Measurements from ENCODE around the gene ITGB5. TPM values are rescaled to one million over a fixed set of nuclear protein-coding genes. Genes with fewer than 3 reads are reported as not detected.
"Not testable (repeated sequence)": the region's sequence is repeated elsewhere in the genome, so short reads cannot be mapped to it uniquely, and the experiment has no call there.

ITGB5 gene
- total RNA-seq, 1 donor from 2014 or later, result 57.7 TPM

DNA sequence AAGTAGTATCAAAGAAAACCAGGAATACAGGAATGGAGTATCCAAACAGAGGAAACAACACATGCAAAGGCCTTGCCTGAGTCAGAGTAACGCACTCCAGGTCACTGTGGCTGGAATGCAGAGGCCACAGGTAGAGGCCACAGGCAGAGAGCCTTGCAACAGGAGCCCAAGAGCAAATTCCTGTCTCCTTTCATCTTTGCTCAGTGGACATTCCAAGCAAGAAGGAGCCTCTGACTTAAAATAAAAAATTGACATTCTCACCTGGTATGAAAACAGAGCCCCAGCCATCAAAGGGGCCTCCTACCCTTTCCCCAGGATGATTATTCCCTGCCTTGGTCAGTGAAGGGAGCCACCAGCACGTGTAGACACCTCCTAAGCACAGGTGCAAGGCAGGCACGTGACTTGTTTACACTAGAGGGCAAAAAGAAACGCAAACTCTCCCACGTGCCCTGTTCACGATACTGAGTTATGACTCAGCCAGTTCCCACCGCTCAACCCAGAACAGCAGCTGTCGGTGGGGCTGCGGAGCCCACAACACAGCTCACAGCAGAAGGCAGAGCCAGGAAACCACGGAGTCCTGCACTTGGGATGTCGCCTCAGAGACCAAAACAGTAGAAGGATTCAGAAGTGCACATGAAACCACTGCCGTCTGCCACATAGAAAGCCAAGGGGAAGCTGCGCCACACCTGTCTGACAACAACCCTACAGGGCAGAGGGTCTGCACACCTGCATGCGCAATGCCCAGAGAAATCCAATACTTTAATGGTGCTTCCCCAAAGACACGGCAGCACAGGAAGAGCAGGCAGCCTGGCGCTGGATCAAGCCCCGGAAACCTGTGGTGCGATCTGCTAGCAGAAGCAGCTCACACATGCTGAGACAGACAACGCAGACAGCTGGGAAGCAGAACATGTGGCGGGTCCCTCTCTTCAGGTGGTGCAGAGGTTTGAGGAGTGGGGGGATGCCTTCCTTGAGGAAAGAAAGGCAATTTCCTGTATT, 52.1 kb downstream of the ITGB5 start:
- DNase-seq (ENCODE audit: low spot score), result peak; percentile 64

DNA sequence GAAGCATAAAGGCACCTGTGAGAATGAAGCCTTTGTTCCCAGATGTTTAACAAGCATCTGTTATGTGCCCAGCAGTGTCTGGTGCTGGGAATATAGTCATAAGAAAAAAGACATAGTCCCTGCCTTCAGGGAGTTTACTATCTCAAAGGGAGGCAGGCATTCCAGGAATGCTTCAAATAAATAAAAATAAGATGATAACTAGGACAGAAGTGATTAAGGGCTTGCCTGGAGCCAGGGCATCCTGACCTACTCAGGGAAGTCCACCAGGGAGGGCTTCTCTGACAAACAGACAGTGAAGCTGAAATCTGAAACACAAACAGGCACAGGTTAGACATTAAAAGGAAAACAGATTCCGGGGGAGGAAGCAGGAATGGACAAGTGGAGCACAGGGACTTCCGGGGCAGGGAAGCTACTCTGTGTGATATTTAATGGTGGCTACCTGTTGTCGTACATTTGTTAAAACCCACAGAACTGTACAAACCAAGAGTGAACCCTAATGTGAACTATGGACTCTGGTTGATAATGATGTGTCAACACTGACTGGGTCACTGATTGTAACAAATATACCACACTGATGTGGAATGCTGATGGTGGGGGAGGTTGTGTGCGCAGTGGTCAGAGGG, 53.3 kb downstream of the ITGB5 start:
- peak; percentile 28 for DNase-seq (ENCODE audit: low spot score)

DNA sequence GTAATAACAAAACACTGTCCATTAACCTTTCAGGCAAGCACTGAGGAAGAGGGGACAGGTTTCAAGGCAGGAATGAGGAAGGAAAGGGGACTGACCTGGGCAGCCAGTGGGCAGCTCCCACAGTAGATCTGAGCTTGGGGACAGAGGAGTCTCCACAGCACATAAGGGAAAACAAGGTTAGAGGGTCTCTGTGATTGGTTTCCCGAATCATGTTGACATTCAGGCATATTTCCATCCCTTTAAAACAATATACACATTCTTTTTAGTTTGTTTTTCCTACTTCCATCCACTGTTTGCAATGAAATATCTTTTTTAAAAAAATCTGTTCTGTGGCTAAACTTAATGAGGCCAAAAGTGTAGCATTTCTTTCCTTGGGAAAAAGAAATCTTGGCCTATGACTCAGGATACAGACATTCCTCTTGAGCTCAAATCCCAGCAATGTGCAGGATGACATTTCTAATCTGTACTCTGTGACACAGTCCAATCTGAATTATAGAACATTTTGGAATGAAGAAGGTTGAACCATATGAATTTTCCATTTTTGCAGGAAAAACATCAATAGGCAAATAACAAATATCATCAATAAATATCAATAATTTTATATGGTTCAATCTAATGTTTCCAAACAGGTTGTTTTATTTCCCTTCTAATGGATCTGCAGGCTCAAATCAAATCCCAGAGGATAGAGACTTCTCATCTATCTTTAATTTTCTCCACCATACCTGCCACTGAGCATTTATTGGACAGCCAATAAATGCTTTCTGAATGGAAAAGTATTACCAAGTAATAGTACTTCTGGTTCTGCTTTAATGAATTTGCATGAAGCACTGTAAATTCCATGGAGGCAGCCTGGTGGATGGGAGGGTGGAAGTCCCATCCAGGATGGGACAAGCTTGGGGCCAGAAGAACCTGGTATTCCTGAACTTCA, 54.1 kb downstream of the ITGB5 start:
- no peak for DNase-seq (ENCODE audit: low spot score)

DNA sequence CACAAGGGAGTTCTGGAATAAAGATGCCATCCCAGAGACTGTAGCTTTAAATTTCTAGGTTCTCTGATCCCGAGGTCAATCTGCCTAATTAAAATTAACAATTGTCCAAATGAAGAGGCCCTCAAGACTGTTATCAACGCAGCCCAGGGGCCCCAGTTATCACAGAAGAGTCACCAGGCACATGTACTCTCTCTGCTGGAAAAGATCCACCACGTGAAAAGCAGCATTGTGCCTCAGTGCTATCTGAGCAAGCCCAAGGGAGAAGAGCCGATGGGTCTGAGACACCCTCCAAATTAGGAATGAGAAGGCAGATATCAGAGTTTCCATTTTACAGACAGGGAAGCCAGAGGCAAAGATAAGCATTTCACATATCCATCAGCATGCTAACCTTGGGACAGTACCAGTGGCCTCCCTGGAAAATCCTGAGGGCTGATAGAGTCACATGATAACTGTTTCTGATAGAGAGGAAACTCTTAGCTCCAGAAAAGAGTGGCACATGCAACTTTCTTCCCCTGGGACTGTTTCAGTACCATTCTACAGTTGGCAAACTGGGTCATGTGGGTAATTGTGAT, 55.5 kb downstream of the ITGB5 start:
- DNase-seq (ENCODE audit: low spot score), result no peak

DNA sequence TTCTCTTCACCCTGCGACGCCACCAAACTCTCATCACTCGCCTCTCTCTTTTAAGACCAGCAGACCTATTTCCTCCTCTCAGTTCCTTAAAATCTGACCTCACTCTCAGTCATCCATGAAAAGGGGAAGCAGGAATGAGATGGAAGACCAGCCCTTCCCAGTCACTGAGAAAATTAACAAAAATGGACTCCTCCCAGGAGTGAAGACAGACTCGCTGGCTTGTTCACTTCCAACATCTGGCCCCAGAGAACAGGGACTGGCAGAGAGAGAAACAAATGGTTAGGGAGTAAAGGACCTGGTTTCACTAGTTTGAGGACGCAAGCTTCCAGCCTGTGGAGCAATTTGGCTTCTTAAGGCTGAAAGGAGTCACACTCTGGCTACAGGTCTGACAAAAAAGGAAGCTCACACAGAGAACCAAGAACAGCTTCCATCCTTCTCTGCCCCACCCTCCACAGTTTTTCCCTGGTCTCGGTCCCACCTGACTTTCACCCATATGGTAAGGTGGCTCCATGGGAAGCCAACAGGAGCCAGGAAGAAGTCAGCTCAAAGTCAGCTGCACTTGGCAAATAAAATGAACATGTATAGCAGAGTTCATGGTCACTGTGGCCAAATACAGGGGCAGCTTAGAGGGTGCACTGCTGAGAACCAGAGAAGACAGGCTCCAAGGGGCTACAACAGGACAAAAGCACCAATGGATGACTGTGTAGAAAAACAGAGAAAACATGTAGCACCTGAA, 57.2 kb downstream of the ITGB5 start:
- DNase-seq (ENCODE audit: low spot score), result no peak

DNA sequence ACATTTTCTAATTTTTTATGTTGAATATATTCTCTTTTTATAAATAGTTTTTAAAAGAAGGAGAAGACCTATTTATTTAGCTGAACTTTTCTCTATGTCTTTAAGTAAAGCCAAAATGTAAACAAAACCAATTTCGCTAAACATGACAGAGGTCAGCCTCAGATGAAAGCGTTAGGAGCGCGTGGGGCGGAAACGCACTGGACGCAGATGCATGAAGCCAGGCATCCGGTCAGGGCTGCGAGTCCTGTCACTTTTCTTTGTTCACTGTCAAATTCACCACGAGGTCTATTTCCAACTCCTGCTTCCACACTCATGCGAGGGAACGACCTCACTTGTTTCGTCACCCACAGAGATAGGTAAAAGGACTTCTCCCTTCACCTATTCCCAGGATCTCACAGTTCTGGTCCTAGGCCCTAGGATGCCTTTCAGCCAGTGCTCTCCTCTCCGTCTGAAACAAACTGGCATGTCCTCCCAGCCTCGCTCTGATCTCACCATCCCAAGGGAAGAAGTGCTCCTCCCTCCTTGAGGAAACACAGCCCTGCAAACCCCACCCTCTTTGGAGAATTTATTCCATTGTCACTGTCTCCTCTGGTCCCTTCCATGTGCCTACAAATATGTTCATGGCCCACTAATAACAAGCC, 57.9 kb downstream of the ITGB5 start:
- no peak for DNase-seq (ENCODE audit: low spot score)

DNA sequence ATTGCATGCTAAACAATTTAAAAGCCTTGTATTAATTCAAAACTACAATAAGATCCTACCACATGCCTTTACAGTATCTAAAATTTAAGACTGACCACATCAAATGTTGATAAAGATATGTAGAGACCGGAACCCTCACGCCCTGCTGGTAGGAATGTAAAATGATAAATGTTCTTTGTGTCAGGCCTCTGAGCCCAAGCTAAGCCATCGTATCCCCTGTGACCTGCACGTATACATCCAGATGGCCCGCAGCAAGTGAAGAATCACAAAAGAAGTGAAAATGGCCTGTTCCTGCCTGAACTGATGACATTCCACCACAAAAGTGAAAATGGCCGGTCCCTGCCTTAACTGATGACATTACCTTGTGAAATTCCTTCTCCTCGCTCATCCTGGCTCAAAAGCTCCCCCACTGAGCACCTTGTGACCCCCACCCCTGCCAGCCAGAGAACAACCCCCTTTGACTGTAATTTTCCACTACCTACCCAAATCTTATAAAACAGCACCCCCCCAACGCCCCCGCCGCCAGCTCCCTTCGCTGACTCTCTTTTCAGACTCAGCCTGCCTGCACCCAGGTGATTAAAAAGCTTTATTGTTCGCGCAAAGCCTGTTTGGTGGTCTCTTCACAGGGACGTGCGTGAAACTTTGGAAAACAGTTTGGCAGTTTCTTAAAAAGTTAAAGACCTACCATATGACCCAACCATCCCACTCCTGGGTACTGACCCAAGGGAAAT, 59.5 kb downstream of the ITGB5 start:
- DNase-seq (ENCODE audit: low spot score), result not testable (repeated sequence)

DNA sequence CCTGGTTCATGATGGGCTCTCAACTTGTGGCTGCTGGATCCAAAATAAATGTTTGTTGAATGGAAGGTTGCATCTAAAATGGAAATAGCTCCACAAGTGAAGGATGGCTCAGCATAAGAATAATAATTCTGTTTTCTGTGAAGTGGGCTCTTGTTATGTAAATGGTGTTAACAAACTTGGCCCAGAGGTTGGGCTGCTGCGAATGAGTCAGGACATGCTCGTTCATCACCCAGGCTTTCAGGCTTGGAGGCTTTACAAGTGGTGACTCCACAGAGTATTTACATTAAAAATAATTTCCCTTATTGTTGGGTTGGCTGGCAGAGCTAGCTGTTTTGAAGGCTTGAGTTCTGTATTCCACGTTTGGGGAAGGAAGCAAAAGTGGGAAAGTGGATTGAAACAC, 60.5 kb downstream of the ITGB5 start:
- DNase-seq (ENCODE audit: low spot score), result no peak

DNA sequence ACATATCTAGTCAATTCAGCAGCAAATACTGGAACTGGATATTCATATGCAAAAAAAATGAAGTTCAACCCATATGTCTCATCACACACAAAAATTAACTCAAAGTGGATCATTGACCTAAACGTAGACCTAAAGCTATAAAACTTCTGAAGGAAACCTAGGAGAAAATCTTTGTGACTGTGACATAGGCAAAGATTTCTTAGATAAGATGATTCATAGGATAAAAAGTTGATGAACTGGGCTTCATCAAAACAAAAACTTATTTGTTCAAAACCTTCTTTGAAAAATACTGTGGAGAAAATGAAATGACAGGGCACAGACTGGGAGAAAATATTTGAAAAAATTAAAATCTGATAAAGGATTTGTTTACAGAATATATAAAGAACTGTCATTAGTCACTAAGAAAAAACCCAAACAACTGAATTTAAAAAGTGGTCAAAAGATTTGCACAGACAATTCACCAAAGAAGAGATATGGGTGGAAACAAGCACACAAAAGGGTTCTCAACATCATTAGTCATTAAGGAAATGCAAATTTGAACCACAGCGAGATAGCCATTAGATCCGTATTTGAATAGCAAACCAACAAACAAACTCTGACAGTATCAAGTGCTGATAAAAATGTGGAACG, 62.8 kb downstream of the ITGB5 start:
- no peak for DNase-seq (ENCODE audit: low spot score)

DNA sequence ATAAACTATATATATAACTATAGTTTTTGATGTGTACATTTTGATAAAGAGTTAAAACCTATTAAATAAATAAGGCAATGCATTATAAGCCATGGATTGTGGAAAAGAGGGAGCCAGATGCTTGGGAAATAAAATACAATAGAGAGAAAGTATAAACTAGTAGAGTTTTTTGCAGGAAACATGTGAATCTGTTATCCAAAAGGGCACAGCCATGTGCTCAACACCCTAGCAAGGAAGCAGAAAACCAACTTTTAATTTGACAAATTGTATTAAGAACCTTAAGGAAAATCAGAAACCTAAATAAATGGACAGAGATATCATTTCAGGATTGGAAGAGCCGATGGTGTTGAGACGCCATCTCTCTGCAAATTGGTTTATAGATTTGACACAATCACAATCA, 63.5 kb downstream of the ITGB5 start:
- no peak for DNase-seq (ENCODE audit: low spot score)

DNA sequence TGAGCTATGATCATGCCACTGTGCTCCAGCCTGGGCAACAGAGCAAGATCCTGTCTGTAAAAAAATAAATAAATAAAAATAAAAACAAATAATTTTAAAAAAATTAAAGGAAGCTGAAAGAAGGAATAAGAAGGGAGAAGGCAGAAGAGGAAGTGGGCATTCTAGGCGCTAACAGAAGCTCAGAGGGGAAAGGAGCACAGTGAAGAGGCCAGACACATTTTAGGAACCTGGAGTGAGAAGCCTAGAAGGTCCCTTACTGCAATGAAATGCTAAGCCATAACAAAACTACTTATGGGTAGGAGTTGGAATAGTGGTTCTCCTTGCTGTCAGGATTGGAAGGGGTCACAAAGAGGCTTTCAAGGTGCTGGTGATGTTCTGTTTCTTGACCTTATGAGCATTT, 64.0 kb downstream of the ITGB5 start:
- DNase-seq (ENCODE audit: low spot score), result no peak

DNA sequence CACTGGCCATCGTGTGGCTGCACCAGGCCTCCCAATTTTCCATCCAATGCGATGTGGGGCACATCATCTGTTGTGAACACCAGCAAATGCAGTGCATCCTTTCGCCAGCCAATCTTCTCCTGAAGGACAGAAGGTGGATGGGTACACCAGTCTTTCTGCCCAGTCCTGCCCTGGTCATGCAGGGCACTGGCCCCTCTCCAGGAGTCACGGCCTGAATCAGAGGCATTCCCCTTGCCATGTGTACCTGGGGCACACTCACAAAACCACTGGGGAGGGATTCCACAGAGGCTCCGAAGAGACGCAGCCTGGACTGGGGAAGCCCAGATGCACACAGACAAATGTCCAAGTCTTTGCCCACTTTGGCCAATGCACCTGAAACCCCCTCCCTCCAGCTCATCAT, 65.8 kb downstream of the ITGB5 start:
- DNase-seq (ENCODE audit: low spot score), result no peak

DNA sequence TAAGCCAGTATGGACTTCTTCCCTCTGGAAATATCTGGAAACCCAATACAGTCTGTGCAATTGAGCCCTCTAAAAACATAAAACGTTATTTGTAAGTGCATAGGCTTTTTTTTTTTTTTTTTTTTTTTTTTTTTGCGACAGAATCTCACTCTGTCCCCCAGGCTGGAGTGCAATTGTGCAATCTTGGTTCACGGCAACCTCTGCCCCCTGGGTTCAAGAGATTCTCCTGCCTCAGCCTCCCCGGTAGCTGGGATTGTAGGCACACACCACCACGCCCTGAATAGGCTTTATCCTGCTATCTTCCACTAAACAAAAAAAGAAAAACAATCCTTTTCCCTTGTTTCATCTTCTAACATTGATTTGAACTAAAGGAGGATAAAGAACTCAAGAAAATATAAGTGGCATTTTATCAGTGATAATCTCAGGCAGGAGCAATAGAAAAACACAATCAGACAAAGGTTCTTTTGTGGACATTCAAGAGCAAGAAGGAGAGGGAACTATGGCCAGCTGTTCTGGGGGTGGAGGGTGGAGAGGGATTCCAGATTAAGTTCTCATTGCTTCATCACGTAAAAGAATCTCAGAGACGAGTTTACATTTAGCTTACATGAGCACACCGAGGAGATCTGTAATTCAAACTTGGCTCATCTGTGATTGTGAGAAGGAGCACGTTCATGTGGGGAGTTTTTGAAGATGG, 68.6 kb downstream of the ITGB5 start:
- DNase-seq (ENCODE audit: low spot score), result no peak

DNA sequence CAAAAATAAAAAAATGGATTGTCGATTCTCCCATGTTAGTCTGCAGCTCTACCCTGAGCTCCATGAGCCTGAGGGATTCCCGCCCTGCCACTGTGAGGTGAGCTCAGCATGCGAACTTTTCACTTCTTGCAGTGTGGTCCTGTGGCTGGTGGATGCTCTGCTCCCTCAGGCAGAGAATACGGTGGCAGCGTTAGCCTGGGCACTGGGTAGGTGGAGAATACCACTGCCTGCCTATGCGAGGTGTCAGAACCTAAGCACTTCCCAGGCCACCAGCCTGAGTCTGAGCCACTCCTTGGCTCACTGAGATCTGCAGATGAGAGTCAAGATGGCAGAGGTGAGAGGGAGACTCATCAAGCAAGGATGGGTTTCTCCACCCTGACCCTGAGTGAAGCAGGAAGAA, 70.1 kb downstream of the ITGB5 start:
- no peak for DNase-seq (ENCODE audit: low spot score)

DNA sequence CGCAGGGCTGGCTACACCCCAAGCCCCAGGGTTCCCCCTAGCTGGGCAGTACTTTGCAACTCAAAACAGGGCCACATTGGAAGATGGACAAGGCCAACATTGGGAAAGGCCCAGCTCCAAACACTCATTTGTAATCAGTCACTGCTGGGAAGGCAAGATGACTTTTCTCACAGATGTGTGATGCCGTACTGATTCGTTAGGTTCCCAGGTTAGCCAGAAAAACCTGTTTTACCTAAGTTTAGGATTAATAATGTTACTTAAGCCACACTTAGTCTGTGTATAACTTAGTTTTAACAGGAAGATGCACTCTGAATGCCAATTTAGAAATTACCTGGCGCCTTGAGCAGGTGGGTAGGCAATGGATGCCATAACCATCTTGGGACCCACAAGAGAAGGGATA, 71.0 kb downstream of the ITGB5 start:
- no peak for DNase-seq (ENCODE audit: low spot score)

DNA sequence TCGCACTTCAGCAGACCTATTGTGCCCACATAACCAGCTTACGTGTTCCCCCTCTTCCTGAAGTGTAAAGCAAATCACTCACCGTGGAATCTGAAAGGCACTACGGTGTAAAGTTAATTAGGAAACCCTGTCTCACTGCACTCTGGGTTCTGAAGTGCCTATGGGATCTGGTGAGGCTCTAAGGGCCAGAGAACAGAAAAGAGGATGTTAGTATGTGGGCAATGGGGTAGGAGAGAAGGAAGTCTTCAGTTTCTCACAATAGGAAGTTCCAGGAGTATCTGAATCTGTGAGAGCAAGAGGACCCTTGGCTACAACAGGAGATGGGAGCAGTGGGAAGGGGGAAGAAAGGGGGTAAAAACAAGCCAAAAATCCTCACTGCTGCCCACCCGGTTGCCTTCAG, 71.4 kb downstream of the ITGB5 start:
- DNase-seq (ENCODE audit: low spot score), result no peak

DNA sequence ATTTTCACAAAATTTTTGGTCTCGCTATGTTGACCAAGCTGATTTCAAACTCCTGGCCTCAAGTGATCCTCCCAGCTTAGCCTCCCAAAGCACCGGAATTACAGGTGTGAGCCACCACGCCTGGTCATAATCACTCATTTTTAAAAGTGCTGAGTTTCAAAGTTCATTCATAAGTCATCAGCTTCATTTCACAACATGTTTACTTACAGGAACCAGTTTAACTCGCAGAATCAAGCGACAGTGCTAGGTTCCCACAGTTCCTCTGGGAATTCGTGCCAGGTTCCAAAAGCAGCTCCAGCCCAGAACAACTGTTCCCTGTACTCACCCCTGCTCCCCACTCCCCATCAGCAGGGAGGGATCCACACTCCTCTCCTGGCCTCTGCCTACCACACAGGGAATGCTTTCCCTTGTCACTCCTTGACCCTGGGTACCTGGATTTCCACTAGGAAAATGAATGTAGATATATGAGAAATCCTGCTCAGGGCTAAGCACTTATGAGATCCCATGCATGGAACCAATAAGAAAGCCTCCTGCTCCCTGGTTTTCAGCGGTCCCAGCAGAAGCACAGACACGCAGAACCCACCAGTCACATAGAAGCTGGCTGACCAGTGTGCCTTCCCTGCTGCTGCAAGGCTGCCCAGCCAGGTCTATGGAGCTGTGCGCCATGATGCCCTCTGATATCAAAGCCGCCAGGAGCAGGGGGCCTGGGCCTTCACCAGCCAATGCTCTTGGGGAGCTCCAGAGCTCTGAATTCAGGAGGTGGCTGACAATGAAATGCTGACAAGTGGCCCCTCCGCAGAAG, 72.3 kb downstream of the ITGB5 start:
- no peak for DNase-seq (ENCODE audit: low spot score)

DNA sequence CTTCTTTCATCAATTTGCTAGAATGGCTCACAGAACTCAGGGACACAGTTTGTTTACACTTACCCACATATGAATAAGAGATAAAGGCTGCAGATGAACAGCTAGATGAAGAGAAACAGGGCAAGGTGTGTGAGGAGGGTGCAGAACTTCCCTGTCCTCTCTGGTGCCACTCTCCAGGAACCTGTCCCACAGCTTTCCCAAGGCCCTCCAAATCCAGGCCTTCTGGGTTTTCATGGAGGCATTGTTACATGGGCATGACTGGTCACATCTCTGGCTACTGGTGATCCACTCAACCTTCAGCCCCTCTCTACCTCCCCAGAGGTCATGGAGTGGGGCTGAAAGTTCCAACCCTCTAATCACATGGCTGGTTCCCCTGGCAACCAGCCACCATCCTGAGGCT, 73.6 kb downstream of the ITGB5 start:
- no peak for DNase-seq (ENCODE audit: low spot score)

Measured in ureter (tissue), 1 donor.